Kidney tubule cell (primary cell): ENCODE data around the gene TLE1.
"Not testable (repeated sequence)": the region's sequence is repeated elsewhere in the genome, so short reads cannot be mapped to it uniquely, and the experiment has no call there.

Experiments used
- DNase-seq: peaks from one replicate; pipeline ENCODE4 v3.0.0-alpha.2; 2018; ENCODE audit warnings: low spot score

Gene TLE1

DNA sequence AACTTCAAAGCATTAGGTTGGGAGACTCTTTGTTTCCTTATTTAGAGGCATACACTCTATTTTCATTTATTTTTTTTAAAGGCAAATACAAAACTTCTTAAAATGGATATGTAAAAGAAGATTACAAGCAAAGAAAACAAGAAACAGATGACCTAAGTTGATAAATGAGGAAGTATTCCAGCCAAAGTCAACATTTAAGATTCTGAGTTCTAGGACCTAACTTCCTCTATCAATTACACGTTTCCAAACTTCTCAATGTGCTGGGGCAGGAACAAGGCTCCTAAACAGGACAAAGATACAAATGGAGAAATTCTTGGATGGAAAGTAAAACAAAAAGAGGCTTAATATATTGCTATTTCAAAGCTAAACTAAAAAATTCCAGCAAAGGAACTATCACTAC is 89.5 kb downstream of the TLE1 start:
- no peak for DNase-seq

GRCh38 chr9:81598811-81599210 is 90.5 kb downstream of the TLE1 start:
- no peak for DNase-seq

- DNase-seq, result no peak
These were observed 91.2 kb downstream of the TLE1 start for GRCh38 chr9:81598123-81598497.

DNA sequence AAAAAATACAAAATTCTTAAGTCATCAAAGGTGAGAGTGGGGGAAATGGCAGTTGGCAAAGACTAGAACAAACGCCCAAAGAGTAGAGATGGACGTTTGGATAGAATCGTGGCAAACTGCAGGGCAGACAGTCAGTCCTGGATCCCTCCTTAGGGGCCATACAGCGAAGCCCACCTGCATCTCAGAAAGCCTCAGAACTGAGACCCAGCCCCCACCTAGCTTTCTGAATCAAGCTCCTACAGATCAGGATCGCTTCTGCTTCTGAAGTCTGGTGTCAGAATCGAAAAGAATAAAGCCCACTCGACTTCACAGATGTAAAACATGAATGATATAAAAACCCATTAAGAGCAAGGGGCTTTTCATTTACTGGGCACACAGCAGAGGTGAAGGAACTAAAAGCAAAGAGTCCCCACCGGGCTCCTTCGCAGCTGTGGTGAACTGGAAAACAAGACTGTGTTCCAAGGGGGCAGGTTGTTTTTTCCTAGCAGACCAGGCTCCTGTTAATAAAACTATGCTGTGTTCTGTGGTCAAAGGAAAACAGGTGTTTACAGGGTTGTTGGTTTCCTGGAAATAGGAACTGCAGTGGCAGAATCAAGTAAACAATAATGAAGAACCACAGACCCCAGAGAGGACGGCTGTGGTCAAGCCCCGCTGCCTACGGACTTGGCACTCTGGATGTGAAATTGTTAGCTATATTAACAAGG is 91.8 kb downstream of the TLE1 start:
- DNase-seq, result no peak

GRCh38 chr9:81596679-81597418 is 92.5 kb downstream of the TLE1 start:
- DNase-seq, result peak; percentile 88

DNA sequence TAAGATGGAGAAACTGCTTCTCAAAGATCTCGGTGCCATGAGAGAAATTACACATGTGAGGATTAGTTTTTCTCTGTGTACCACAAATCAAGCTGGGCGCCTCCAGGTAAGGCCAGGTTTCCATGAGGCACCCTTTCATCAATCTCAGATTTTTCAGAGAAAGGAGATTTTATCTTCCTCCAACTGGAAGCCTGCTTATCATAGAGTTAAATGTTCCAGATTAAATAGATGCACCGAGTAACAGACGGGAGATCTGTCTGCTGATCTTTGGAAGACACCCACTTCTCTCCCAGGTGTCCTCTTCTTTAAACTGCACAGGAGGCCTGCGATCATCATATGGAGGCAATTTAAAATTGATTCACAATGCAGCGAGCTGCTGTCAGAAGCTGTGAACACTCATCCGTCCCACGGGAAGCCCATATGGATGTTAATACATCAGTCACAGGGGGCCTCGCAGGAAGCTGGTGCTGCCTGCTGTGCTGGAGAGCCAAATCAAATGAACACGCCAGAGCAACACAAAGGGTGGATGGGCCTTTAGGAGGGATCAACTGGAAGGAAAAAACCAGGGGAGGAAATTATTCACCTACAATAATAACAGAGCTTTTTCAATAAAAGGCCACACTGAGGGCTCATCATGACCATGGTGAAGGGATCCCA is 93.3 kb downstream of the TLE1 start:
- DNase-seq, result no peak

- not testable (repeated sequence) for DNase-seq
These were observed 94.1 kb downstream of the TLE1 start for GRCh38 chr9:81595293-81595692.

GRCh38 chr9:81594415-81594814 is 94.9 kb downstream of the TLE1 start:
- DNase-seq, result no peak

DNA sequence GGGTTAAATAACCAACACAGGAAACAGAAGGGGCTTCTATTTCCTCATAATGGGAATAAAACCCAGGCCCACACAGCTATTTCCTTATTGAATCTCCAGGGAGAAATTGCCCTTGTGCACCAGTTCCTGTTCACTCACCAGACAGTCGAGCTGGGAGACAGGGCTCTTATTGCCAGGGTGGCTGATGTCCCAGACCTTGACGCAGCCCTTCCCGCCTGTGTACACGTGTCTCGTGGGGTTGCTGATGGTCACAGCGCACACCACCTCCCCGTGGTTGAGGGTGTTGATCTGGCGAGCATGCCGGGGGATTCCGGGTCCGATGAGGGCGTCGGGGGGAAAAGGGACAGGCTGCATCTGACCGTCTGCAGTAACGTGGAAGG is 96.5 kb downstream of the TLE1 start:
- no peak for DNase-seq

GRCh38 chr9:81591791-81592190 is 97.6 kb downstream of the TLE1 start:
- DNase-seq, result no peak

DNA sequence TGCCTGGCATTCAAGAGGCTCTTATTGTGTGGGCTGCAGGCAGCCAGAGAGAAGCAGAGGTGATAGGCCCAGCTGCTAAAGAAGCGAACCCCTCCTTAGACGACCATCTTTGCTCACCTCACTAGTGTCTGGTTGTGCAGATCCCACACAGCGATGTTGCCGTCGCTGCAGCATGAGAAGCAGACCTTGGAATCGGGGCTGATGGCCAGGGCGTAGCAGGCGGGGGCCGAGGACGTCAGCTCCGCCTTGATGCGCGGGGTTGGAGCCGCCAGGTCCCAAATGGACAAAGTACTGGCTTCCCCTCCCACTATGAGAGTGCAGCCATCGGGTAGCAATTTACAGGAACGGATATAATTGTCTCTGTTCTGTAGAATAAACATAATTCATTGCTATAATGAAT is 98.7 kb downstream of the TLE1 start:
- no peak for DNase-seq

DNA sequence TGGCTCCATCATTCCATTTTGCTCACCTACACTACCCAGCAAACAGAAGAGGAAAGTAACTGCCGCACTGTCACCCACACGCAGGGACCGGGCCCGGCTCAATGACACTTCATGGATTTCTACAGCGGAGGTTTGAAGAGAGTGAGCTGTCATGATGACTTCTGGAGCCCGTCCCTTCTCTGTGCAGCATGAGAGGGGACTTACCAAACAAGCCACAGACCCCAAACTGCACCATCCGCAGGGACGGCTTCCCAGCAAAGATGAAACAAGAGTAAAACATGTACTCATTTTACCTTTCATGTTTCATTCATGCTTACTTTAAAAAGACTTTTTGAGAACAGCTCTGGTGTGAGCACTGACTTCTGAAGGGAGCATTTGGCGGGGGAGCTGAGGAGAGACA is 99.5 kb downstream of the TLE1 start:
- DNase-seq, result no peak

DNA sequence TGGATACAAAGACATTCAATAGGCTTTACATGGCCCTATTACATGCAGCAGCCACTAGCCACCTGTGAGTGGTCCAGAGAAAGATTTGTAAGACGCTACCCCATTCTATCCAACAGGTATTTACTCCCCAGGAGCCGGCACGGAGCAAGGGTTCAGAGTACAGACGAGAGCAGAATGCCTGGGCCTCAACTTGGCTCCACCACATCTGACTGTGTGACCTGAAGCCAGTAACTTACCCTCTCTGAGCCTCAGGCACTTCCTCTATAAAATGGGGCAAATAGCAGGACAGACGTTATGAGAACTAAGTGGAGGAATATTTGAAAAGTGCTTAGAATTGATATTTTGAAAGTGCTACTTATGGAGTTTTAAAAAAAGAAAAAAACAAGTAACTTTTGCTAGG is 100.0 kb downstream of the TLE1 start:
- DNase-seq, result no peak

DNA sequence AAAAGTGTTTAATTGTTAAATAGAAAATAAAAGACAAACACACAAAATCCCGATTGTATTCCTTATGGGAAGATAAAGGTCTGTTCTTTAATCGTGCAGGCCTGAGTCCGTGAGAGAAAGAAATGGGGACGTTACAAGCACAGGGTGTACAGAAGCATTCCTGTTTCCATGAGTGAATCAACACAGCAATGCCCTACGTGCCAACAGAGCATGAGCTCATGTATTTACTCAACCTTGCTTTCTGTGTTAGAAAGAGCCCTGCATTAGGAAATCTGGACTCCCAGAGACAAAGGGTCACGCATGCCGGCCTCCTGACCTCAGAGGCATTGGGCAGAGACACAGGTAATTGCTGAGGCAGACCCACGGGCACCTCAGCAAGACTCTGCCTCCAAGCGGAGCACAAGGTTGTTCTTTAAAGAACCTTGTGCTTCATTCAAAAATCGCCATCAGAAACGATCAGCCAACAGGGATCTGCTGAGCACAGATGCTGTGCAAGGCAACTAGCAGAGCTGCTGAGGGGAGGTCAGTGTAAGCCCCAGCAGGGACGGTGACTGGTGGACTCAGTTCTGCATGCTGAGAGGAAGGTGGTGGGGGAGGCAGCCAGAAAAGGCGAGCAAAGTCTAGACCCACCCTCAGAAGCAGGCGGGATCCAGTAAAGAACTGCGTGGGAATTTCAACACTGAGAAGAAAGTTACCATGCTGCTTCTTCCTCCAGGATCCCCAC is 101.0 kb downstream of the TLE1 start:
- peak; percentile 99 for DNase-seq

DNA sequence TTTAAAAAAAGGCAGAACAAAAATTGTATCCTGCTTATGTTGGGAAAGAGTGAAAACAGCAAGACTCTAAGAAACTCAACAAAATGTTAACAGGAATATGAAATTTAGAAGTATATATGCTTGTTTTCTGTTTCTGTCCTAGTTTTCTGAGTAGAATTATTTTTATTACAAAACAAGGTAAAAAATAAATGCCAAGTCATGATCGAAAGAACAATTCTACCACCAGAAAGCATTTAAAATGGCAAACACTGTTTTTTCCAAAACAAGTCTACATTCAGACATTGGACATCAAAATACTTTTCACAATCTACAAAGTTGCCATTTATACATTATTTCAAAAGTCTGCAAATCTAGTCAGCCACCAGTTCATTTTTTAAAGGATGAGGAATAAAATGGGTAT is 102.6 kb downstream of the TLE1 start:
- DNase-seq, result no peak

- no peak for DNase-seq
These were observed 104.1 kb downstream of the TLE1 start for GRCh38 chr9:81585191-81585763.

- no peak for DNase-seq
These were observed 105.2 kb downstream of the TLE1 start for GRCh38 chr9:81584099-81584498.

DNA sequence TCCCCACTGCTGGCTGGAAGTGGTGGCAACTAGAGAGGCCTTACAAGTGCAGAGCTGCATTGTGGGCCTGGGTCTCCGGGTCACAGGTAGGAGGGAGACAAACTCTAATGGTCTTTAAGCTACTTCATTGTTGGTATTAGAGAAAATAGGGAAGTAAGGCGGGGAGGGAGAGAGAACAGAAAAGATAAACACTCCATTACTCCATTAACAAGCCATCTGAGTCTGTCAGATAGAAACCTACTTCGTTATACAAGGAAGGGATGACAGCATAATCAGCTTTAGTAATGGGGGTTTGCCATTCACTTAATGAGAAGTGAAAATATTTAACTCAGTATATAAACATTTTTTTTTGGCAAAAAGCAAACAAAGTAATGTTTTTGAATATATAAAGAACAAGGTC is 107.4 kb downstream of the TLE1 start:
- DNase-seq, result no peak

GRCh38 chr9:81579381-81579780 is 110.0 kb downstream of the TLE1 start:
- no peak for DNase-seq

DNA sequence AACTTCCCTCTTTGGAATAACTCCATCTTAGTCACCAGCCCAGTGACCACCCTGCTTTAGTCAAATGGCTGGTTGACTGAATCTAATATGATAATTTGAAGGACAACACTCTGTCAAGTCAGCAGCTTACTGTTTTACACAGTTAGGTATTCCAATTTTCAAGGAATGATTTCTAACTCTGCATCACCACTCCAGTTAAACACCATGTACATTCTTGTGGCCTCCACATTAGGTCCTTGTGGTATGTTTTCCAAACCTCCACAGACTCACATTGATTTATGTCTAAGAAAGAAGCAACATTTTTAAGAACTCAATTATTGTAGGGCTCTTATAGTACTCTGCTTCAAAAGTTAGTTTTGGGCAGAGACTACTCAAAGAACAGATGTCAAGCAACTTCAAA is 110.7 kb downstream of the TLE1 start:
- DNase-seq, result peak; percentile 83

DNA sequence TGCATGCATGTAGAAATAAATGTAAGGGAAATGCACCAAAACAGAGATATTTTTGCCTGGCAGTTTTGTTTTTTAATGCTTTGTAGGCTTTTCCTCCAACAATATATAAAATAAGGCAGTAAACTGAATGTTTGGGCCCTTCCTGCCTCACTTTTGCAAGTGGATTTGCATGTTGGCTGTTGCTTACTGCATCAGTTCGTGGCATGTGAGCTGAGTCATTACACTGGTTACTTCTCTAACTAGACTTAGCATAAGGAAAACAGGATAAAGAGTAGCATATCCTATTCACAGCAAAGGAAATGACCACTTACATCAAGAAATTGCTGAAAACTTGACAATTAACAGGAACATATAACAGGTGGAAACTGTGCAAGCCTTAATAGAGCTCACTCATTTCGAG is 113.4 kb downstream of the TLE1 start:
- DNase-seq, result peak; percentile 55

- DNase-seq, result peak; percentile 93
These were observed 114.9 kb downstream of the TLE1 start for GRCh38 chr9:81574405-81574804.
